Activated CD4-positive, alpha-beta T cell treated with anti-CD3 and anti-CD28 coated beads, Interleukin-2, amount 10 ng/mL, durations not matched to agents 7 days and 5 days (primary cell): ENCODE data around the gene NOXO1. TPM values are rescaled to one million over a fixed set of nuclear protein-coding genes. Genes with fewer than 3 reads are reported as not detected.
"Not testable (repeated sequence)": the region's sequence is repeated elsewhere in the genome, so short reads cannot be mapped to it uniquely, and the experiment has no call there.

ENCODE experiments used
- CTCF ChIA-PET: fragments of 350-600 bp; sonication (Branson Sonifier 250); formaldehyde crosslinking; loops from one replicate; lab custom pipeline; 2021; ENCODE audit warnings: antibody characterized with exemption; lab: Charles Lee
- POLR2A ChIA-PET: fragments of 350-600 bp; sonication (Branson Sonifier 250); formaldehyde crosslinking; loops from one replicate; lab custom pipeline; 2021; ENCODE audit warnings: antibody characterized with exemption; lab: Charles Lee
- DNase-seq: peaks from one replicate; pipeline ENCODE4 v3.0.0-alpha.2; 2020
- H3K27ac Mint-ChIP-seq: one replicate; pipeline ENCODE4 v1.8.0; 2021; ENCODE audit warnings: mild to moderate bottlenecking, moderate library complexity, mixed read lengths
- H3K27me3 Mint-ChIP-seq: one replicate; pipeline ENCODE4 v1.8.0; 2021; ENCODE audit warnings: mixed read lengths
- H3K36me3 Mint-ChIP-seq: one replicate; pipeline ENCODE4 v1.8.0; 2021; ENCODE audit warnings: low read depth, mixed read lengths
- H3K4me1 Mint-ChIP-seq: one replicate; pipeline ENCODE4 v1.8.0; 2021; ENCODE audit warnings: mixed read lengths
- H3K4me3 Mint-ChIP-seq: one replicate; pipeline ENCODE4 v1.8.0; 2021; ENCODE audit warnings: mild to moderate bottlenecking, moderate library complexity, mixed read lengths
- H3K9me3 Mint-ChIP-seq: one replicate; pipeline ENCODE4 v1.8.0; 2021; ENCODE audit warnings: mixed read lengths
- total RNA-seq, 2 experiments: library from RNA; stranded (reverse); gene quantifications; one replicate each; pipeline ENCODE4 v1.2.3, GENCODE V29; 2021

Gene NOXO1
- total RNA-seq, 2 experiments from 2014 or later = 0.87 to 0.89 TPM

DNA sequence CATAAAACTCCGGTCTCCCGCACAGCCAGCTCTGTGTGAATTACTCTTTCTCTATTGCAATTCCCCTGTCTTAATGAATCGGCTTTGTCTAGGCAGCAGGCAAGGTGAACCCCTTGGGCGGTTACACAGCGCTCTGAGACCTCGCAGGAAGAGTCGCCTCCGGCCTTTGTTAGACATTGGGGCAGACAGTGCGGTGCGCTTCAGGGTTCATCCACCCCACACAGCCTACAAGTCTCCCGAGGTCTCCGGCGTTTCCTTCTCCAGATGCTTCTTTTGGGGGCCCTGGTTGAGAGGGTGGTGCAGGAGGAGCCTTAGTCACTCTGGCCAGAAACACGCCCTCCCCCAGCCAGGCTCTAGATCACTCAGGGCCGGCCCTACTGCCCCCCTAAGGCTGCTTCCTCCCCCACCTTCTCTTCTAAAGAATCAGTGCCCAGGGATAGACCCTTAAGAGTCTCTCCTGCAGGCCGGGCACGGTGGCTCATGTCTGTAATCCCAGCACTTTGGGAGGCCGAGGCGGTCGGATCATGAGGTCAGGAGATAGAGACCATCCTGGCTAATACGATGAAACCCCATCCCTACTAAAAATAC is 36.6 kb downstream of the NOXO1 start:
- H3K4me3 Mint-ChIP-seq = peak overlapping the region; percentile 82
- ChIA-PET POLR2A (no interaction called here), CTCF (interaction anchor here (0.7 to 1.0 kb wide), 2 partner anchors 162 to 577 kb away, joined by 3 to 4 read pairs; partner anchors contain the start of genes NUBP2 and SPSB3)
- DNase-seq = no peak
- H3K27me3 Mint-ChIP-seq = no peaks in the 10 kb centered on the region
- H3K4me1 Mint-ChIP-seq = peaks cover 24% of the 10 kb centered on the region
- no peak overlapping the region for H3K27ac Mint-ChIP-seq
- H3K9me3 Mint-ChIP-seq = no peaks in the 10 kb centered on the region
- H3K36me3 Mint-ChIP-seq = no peaks in the 10 kb centered on the region

DNA sequence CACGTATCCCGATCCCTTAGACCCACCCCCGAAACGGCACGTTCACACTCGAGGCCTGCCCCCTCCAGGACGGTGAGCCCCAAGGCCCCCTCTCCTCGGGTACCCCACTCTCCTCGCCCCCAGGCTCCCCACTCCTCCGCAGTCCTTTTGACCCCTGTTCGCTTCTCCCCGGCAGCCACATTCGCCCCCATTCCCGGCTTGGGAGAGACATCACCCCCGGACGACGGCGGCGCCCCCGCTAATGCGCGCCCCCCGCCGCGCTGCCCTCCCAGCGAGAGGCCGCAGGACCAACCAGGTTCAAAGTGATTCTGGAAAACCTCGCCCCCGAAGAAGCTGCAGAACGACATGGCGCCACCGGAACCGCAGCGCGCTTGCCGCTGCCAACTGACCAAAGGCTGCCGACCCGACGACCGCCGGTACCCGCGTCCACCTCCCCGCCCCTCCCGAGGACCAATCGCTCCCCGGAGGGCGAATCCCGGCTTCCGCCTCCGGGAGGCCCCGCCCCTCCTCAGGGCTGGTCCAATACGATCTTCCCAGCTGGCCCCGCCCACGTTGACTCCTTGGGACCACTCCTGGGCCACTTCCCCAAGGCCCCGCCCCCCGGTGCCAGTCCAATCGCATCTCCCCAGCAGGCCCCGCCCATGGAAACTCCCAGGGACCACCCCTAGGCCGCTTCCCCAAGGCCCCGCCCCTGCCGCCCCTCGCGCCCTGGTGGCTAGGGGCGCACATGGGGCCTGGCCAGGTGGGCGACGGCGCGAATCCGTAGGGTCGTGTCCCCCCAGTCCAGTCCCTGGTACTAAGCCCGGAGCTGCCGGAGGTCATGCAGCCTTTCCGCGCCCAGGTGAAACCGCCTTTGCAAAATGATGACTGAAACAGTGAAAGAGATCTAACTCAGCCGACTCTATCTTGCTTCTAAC is 38.2 kb downstream of the NOXO1 start, which contains the start of gene MSRB1:
MSRB1 (minus strand) TSS at position 390 of the 917 bp plus-strand sequence; CDS start at position 347, 43 bp downstream.
- H3K9me3 Mint-ChIP-seq = no peaks in the 10 kb centered on the region
- H3K4me1 Mint-ChIP-seq = peaks cover 24% of the 10 kb centered on the region
- peak within 1 kb of the TSS; percentile 82 for H3K4me3 Mint-ChIP-seq
- no peaks in the 10 kb centered on the region for H3K27me3 Mint-ChIP-seq
- no peaks in the 10 kb centered on the region for H3K36me3 Mint-ChIP-seq
- peak; percentile 100 for DNase-seq
- CTCF ChIA-PET = interaction anchor here (0.8 to 1.5 kb wide), 4 partner anchors 22 to 238 kb away, joined by 3 to 7 read pairs (median 3); partner anchors contain the start of genes NOXO1 and RPS2
- POLR2A ChIA-PET = no interaction called here
- H3K27ac Mint-ChIP-seq = peak within 1 kb of the TSS; percentile 82

GRCh38 chr16:1942047-1942809 is 39.0 kb downstream of the NOXO1 start:
- POLR2A ChIA-PET = no interaction called here
- H3K4me1 Mint-ChIP-seq = peaks cover 24% of the 10 kb centered on the region
- CTCF ChIA-PET = interaction anchor here (0.8 kb wide), 2 partner anchors 10 to 26 kb away, joined by 3 read pairs; no protein-coding TSS in a partner anchor
- H3K4me3 Mint-ChIP-seq = peak overlapping the region; percentile 82
- no peaks in the 10 kb centered on the region for H3K9me3 Mint-ChIP-seq
- peak overlapping the region; percentile 66 for H3K27ac Mint-ChIP-seq
- no peak for DNase-seq
- no peaks in the 10 kb centered on the region for H3K27me3 Mint-ChIP-seq
- peaks cover 2% of the 10 kb centered on the region for H3K36me3 Mint-ChIP-seq

- ChIA-PET CTCF (interaction anchor here (0.8 kb wide), 1 partner anchor 9 kb away, joined by 3 read pairs; no protein-coding TSS in a partner anchor), POLR2A (no interaction called here)
- Mint-ChIP-seq H3K9me3 (no peaks in the 10 kb centered on the region), H3K4me1 (peaks cover 24% of the 10 kb centered on the region), H3K27me3 (no peaks in the 10 kb centered on the region), H3K4me3 (peak overlapping the region; percentile 82), H3K27ac (peak overlapping the region; percentile 17), H3K36me3 (peaks cover 6% of the 10 kb centered on the region)
- DNase-seq = no peak
These were observed 39.9 kb downstream of the NOXO1 start for GRCh38 chr16:1941162-1942046.

DNA sequence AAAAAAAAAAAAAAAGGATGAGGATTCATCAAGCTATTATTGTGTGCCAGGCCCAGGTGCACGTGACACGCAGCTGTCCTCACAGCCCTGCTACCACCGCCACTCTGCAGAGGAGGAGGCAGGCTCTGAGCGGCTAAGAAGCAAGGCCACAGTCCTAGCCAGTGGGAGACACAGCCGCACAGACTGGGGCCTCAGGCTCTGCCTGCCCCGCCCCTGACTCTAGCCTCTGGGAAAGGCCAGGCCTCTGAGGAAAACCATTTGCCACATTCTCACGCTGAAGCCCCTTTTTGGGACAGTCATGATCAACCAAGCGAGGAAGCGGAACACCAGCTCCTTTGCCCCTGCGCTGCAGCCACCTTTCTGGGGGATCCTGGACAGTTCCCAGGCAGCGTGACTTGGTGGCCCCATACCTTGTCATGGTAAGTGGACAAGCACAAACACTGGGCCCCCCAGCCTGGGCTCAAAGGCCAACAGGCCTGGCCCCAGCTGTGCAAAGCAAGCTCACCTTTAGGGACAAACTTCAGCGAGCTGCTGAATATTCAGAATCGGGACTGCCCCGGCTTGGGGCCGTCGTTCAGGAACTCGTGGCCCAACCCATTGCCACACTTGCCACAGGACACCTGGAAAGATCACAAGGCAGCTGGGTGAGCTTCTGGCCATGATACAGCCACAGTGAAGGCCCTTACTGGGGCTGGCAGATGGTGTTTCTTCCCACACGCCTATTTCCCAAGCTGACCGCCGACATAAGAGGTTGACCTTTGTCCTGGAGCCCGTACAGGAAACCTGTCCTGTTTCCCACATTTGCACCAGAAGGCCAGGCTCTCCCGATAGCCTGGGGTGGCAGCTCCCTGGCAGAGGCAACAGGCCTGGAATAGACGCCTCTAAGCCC is 40.8 kb downstream of the NOXO1 start:
- ChIA-PET CTCF (interaction anchor here (0.5 to 0.6 kb wide), 3 partner anchors 14 to 324 kb away, joined by 3 read pairs; partner anchors contain the start of gene RPL3L), POLR2A (no interaction called here)
- DNase-seq = no peak
- Mint-ChIP-seq H3K27ac (no peak overlapping the region), H3K27me3 (no peaks in the 10 kb centered on the region), H3K36me3 (peaks cover 6% of the 10 kb centered on the region), H3K9me3 (no peaks in the 10 kb centered on the region), H3K4me1 (peaks cover 24% of the 10 kb centered on the region), H3K4me3 (no peak overlapping the region)

DNA sequence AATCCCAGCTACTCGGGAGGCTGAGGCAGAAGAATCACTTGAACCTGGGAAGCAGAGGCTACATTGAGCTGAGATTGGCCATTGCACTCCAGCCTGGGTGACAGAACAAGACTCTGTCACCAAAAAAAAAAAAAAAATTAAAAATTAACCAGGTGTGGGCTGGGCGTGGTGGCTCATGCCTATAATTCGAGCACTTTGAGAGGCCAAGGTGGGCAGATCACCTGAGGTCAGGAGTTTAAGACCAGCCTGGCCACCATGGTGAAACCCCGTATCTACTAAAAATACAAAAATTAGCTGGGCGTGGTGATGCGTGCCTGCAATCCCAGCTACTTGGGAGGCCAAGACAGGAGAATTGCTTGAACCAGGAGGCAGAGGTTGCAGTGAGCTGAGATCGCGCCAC is 41.4 kb downstream of the NOXO1 start:
- H3K36me3 Mint-ChIP-seq, H3K9me3 Mint-ChIP-seq, H3K4me3 Mint-ChIP-seq, POLR2A ChIA-PET, H3K27me3 Mint-ChIP-seq, DNase-seq, H3K27ac Mint-ChIP-seq: not testable (repeated sequence)
- CTCF ChIA-PET = interaction anchor here (0.6 kb wide), 2 partner anchors 15 to 323 kb away, joined by 3 read pairs; partner anchors contain the start of gene RPL3L
- peaks cover 24% of the 10 kb centered on the region for H3K4me1 Mint-ChIP-seq

GRCh38 chr16:1938910-1939309 is 42.4 kb downstream of the NOXO1 start:
- Mint-ChIP-seq H3K36me3 (peaks cover 6% of the 10 kb centered on the region), H3K9me3 (no peaks in the 10 kb centered on the region), H3K4me1 (peaks cover 17% of the 10 kb centered on the region), H3K27ac (peak overlapping the region; percentile 41), H3K27me3 (no peaks in the 10 kb centered on the region), H3K4me3 (no peak overlapping the region)
- POLR2A ChIA-PET = no interaction called here
- DNase-seq = no peak
- CTCF ChIA-PET = no interaction called here

DNA sequence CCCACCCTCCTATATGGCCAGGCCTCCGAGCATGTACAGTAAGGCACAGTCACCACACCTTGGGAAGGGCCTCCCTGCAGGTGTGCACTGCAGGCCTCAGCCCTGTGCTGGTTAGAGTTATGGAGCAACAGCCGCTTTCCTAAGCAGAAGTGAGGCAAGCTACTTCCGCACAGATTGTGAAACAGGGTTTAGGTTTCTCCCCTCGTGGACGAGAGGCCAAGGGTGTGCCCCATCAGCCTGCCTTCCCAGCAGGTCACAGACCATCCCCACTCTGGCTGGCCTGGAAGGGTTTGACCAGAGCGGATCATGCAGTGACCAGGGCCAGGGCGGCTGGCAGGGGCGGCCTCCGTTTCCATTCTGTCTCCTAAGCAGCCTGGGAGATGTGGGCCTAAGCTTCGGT is 43.0 kb downstream of the NOXO1 start:
- Mint-ChIP-seq H3K36me3 (peaks cover 6% of the 10 kb centered on the region), H3K9me3 (no peaks in the 10 kb centered on the region), H3K4me3 (no peak overlapping the region), H3K27ac (no peak overlapping the region), H3K27me3 (no peaks in the 10 kb centered on the region), H3K4me1 (peaks cover 13% of the 10 kb centered on the region)
- no peak for DNase-seq
- POLR2A ChIA-PET = no interaction called here
- CTCF ChIA-PET = interaction anchor here (0.9 kb wide), 1 partner anchor 13 kb away, joined by 3 read pairs; no protein-coding TSS in a partner anchor

- DNase-seq = no peak
- ChIA-PET CTCF (interaction anchor here (0.8 kb wide), 1 partner anchor 14 kb away, joined by 3 read pairs; no protein-coding TSS in a partner anchor), POLR2A (interaction anchor here (0.6 kb wide), 1 partner anchor 498 kb away, joined by 3 read pairs; no protein-coding TSS in a partner anchor)
- Mint-ChIP-seq H3K27ac (no peak overlapping the region), H3K36me3 (peaks cover 6% of the 10 kb centered on the region), H3K9me3 (no peaks in the 10 kb centered on the region), H3K27me3 (no peaks in the 10 kb centered on the region), H3K4me3 (no peak overlapping the region), H3K4me1 (peaks cover 8% of the 10 kb centered on the region)
These were observed 44.3 kb downstream of the NOXO1 start for GRCh38 chr16:1936945-1937479.

GRCh38 chr16:1933097-1933661 is 48.1 kb downstream of the NOXO1 start:
- DNase-seq = no peak
- ChIA-PET CTCF (interaction anchor here (0.6 kb wide), 1 partner anchor 1310 kb away, joined by 3 read pairs; no protein-coding TSS in a partner anchor), POLR2A (no interaction called here)
- no peaks in the 10 kb centered on the region for H3K27me3 Mint-ChIP-seq
- no peak overlapping the region for H3K27ac Mint-ChIP-seq
- no peak overlapping the region for H3K4me3 Mint-ChIP-seq
- H3K9me3 Mint-ChIP-seq = no peaks in the 10 kb centered on the region
- H3K4me1 Mint-ChIP-seq = peaks cover 2% of the 10 kb centered on the region
- peaks cover 6% of the 10 kb centered on the region for H3K36me3 Mint-ChIP-seq
